ENCODE data around the gene CPLANE1. TPM values are rescaled to one million over a fixed set of nuclear protein-coding genes. Genes with fewer than 3 reads are reported as not detected.

CPLANE1 gene
- polyA plus RNA-seq, 1 donor (not counting 4 experiments of a cell fraction or from before 2014, with no cell fraction given), result 9.2 TPM

- Histone ChIP-seq H3K27me3 (ENCODE audit: control insufficient read depth, extremely low read depth, insufficient read depth, low read length) (no peaks in the 10 kb centered on the region), H3K9me1 (ENCODE audit: control insufficient read depth, extremely low read depth, insufficient read depth, low read length) (no peaks in the 10 kb centered on the region), H3K4me3 (ENCODE audit: control insufficient read depth in 2 of 3, extremely low read depth in 1 of 3, insufficient read depth in 2 of 3, low read depth in 1 of 3, low read length in 3 of 3) (no peak overlapping the region), H3K4me1 (ENCODE audit: control insufficient read depth, extremely low read depth, insufficient read depth, low read length) (no peaks in the 10 kb centered on the region), H3K27ac (ENCODE audit: control insufficient read depth, insufficient read depth, low read length) (no peak overlapping the region), H3K9me3 (ENCODE audit: control insufficient read depth, low read depth, low read length) (no peaks in the 10 kb centered on the region), H3K9ac (ENCODE audit: control insufficient read depth, extremely low read depth, insufficient read depth, low read length) (no peak overlapping the region), H3K4me2 (ENCODE audit: control insufficient read depth, extremely low read depth, insufficient read depth, low read depth, low read length) (no peak overlapping the region), H4K20me1 (ENCODE audit: control insufficient read depth, extremely low read depth, insufficient read depth, low read length) (no peaks in the 10 kb centered on the region), H2AFZ (ENCODE audit: control insufficient read depth, low read length) (no peak overlapping the region), H3K36me3 (ENCODE audit: control insufficient read depth in 2 of 2, extremely low read depth in 1 of 2, insufficient read depth in 2 of 2, low read length in 2 of 2) (peaks cover 0 to 2% of the 10 kb centered on the region in 2 experiments), H3K79me2 (ENCODE audit: control insufficient read depth, insufficient read depth, low read length) (no peaks in the 10 kb centered on the region)
- FAIRE-seq (no peak), DNase-seq (ENCODE audit: low read depth, low spot score) (no peak)
- dilution Hi-C loops (cut with MboI; ENCODE audit: extremely low pct_ligation_motif_present, low sequenced_read_pairs), result no loop called here
- TF ChIP-seq CTCF (optimal IDR thresholded peaks at IDR 0.05 in 1 of 3, IDR thresholded peaks at IDR 0.05 in 1 of 3, conservative IDR thresholded peaks at IDR 0.05 in 1 of 3; ENCODE audit: extremely low read depth in 1 of 3, insufficient read depth in 2 of 3, low read length in 3 of 3) (no peak), EZH2 (IDR thresholded peaks at IDR 0.05; ENCODE audit: low read length) (no peak)
These were observed 14.9 kb downstream of the CPLANE1 start for GRCh38 chr5:37234288-37234687.

DNA sequence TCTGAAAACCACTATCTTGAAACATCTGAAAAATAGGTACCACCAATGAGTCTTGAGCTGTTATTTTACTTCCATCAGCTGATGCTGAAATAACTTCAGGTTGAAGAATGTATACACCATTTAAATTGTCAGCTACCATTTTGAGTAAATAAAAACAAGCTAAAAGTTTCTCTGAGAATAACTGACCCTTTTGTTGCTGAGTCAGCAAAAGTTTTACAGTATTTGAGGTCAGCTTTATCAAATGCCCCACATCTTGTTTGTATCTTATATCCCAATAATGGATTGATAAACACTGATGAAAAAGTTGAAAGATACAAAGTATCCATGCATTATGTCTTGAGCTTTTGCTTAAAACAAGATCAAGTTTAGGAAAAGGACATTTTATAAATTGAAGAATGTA is 22.8 kb downstream of the CPLANE1 start:
- Histone ChIP-seq H3K79me2 (ENCODE audit: control insufficient read depth, insufficient read depth, low read length) (no peaks in the 10 kb centered on the region), H4K20me1 (ENCODE audit: control insufficient read depth, extremely low read depth, insufficient read depth, low read length) (no peaks in the 10 kb centered on the region), H3K4me3 (ENCODE audit: control insufficient read depth in 2 of 3, extremely low read depth in 1 of 3, insufficient read depth in 2 of 3, low read depth in 1 of 3, low read length in 3 of 3) (no peak overlapping the region), H3K9me1 (ENCODE audit: control insufficient read depth, extremely low read depth, insufficient read depth, low read length) (no peaks in the 10 kb centered on the region), H3K9ac (ENCODE audit: control insufficient read depth, extremely low read depth, insufficient read depth, low read length) (no peak overlapping the region), H3K36me3 (ENCODE audit: control insufficient read depth in 2 of 2, extremely low read depth in 1 of 2, insufficient read depth in 2 of 2, low read length in 2 of 2) (peaks cover 5 to 6% of the 10 kb centered on the region in 2 experiments), H3K27ac (ENCODE audit: control insufficient read depth, insufficient read depth, low read length) (no peak overlapping the region), H3K27me3 (ENCODE audit: control insufficient read depth, extremely low read depth, insufficient read depth, low read length) (no peaks in the 10 kb centered on the region), H2AFZ (ENCODE audit: control insufficient read depth, low read length) (no peak overlapping the region), H3K4me1 (ENCODE audit: control insufficient read depth, extremely low read depth, insufficient read depth, low read length) (no peaks in the 10 kb centered on the region), H3K4me2 (ENCODE audit: control insufficient read depth, extremely low read depth, insufficient read depth, low read depth, low read length) (no peak overlapping the region), H3K9me3 (ENCODE audit: control insufficient read depth, low read depth, low read length) (no peaks in the 10 kb centered on the region)
- DNase-seq (ENCODE audit: low read depth, low spot score) (no peak), FAIRE-seq (no peak)
- TF ChIP-seq CTCF (optimal IDR thresholded peaks at IDR 0.05 in 1 of 3, IDR thresholded peaks at IDR 0.05 in 1 of 3, conservative IDR thresholded peaks at IDR 0.05 in 1 of 3; ENCODE audit: extremely low read depth in 1 of 3, insufficient read depth in 2 of 3, low read length in 3 of 3) (no peak), EZH2 (IDR thresholded peaks at IDR 0.05; ENCODE audit: low read length) (no peak)
- dilution Hi-C loops (cut with MboI; ENCODE audit: extremely low pct_ligation_motif_present, low sequenced_read_pairs), result no loop called here
